Lower leg skin (tissue), 3 donors: ENCODE measurements around the gene EIF3F.

Experiments used
- POLR2A ChIP-seq, 2 donors: fragments of 450-650 bp; IDR thresholded peaks; one replicate each; pipeline ENCODE4 v1.6.1; 2016 to 2017; ENCODE audit warnings: antibody characterized with exemption in 2 of 2, mild to moderate bottlenecking in 1 of 2, moderate library complexity in 1 of 2
- TF ChIP-seq, protein P1 (sequence below), 3 donors: fragments of 450-650 bp; IDR thresholded peaks; one replicate each; pipeline ENCODE4 v1.5.1; 2016; ENCODE audit warnings: antibody characterized with exemption in 3 of 3, mild to moderate bottlenecking in 3 of 3, moderate library complexity in 2 of 3

DNA sequence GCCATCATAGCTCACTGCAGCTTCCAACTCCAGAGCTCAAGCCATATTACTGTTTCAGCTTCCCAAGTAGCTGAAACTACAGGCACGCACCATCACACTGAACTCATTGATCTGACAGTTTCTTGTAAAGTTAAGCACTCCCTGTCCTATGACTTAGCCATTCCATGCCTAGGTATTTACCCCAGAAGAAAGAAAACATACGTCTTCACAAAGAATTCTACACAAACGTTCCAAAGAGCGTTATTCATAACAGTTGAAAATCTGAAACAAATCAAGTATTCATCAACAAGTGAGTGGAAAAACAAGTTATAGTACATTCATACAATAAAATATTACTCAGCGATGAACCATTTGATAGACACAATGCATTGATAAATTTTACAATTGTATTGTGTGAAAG, 14.1 kb upstream of the EIF3F start:
- TF ChIP-seq, protein P1, sequence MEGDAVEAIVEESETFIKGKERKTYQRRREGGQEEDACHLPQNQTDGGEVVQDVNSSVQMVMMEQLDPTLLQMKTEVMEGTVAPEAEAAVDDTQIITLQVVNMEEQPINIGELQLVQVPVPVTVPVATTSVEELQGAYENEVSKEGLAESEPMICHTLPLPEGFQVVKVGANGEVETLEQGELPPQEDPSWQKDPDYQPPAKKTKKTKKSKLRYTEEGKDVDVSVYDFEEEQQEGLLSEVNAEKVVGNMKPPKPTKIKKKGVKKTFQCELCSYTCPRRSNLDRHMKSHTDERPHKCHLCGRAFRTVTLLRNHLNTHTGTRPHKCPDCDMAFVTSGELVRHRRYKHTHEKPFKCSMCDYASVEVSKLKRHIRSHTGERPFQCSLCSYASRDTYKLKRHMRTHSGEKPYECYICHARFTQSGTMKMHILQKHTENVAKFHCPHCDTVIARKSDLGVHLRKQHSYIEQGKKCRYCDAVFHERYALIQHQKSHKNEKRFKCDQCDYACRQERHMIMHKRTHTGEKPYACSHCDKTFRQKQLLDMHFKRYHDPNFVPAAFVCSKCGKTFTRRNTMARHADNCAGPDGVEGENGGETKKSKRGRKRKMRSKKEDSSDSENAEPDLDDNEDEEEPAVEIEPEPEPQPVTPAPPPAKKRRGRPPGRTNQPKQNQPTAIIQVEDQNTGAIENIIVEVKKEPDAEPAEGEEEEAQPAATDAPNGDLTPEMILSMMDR (IDR thresholded peaks at IDR 0.05) = no peak
- TF ChIP-seq POLR2A (IDR thresholded peaks at IDR 0.05) = no peak
